ENCODE results near the gene DIPK1A.
"Not testable (repeated sequence)": the region's sequence is repeated elsewhere in the genome, so short reads cannot be mapped to it uniquely, and the experiment has no call there.

Gene DIPK1A

DNA sequence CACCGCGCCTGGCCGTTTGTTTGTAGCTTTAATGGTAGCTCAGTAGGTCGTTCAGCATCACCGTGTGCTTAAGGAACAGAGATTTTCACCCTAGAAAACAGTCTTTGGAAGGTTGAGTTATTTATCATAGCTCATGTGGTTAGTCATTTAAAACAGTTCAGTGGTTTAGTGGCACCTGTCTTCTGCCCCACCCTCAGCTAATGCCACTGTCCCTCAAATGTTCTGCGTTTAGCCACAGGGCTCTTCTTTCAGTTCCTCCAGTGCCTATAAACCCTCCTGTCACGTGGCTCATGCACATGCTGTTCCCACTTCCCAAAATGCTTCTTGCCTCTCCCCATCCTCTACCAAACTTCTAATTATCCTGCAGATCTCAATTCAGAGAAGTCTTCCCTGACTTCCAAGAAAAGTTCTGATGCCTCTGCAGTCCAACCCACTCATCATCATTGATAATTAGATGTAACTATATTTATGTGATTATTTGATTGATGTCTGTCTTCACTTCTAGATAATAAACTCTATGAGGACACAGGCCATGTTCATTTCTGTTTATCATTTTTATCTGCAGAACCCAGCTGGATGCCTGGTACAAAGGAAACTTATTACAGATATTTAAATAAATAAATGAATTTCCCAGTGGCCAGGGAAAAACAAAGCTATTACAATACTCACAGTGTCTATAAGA, 14.4 kb upstream of the DIPK1A start:
- DNase-seq = no peak

DNA sequence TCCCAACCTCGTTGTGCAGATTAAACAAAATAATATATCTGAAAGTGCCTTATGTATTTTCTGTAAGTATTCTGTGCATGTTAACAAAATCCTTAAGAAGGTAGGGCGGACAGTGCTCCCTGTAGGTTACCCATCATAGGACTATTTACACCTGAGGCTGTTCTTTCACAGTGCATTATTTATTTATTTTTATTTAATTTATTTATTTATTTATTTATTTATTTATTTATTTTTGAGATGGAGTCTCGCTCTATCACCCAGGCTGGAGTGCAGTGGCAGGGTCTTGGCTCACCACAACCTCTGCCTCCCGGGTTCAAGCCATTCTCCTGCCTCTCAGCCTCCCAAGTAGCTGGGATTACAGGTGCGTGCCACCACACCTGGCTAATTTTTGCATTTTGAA, 12.8 kb upstream of the DIPK1A start:
- DNase-seq = not testable (repeated sequence)

DNA sequence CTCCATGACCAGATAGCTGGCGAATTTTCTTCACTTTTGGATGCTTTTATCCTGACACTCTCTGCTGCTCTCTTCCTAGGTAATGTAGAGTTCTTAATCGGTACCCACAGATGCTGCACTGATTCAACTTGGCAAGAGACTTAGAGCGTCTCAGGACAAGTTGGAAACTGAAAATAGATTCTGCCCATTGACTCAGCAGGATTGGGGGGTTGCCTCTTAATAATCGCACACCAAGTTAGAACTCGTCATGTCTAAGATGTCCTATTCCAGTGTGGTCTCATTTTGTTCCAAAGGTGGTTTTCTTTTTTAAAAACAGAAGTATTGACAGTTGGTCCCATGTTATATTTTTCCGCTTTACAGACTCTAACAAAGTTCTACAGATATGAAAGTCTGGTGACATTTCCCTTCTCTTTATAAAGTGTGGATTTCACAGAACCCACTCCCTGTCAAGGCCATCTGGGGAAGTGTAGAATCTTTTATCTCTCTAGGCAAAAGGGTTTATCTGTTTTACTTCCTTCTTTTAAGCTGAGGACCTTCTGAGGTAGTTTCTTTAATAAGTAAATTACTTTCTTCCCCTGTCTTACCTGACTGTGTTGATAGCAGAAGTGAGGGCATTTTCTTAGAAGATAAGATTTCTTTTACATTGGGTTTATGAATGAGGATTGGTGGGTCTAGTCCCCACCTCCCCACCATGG, 12.1 kb upstream of the DIPK1A start:
- no peak for DNase-seq

DNA sequence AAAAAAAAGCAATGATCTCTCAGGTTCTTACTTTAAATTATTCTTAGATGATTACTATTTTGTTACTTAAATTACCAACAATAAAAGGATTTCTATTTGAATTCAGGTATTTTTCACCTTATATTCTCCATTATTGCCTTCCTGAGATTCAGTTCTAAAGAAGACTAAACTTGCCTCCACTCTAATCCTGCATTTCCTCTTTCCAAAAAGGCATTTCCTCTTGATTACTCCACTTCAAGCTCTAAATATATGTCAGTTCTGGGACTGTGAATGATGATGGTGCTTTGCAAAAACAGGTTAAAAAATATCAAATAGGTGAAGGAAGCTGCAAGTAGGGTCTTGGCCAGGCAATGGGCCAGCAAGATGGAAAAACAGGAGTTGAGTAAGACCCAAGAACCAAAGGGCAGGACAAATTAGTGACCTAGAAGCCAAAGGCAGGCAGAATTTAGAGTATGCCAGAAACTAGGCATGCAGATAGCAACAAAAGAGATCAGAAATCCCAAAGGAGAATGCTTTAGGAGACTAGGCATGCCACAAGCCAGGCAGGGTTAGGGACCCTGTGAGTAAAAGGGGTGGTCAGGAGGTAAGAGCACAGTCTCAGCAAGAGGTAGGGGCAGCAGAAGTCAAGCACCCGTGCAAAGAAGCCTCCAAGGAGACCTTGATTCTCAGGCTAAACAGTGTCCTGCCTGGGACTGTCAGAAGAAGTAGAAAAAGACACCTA, 11.3 kb upstream of the DIPK1A start:
- no peak for DNase-seq

DNA sequence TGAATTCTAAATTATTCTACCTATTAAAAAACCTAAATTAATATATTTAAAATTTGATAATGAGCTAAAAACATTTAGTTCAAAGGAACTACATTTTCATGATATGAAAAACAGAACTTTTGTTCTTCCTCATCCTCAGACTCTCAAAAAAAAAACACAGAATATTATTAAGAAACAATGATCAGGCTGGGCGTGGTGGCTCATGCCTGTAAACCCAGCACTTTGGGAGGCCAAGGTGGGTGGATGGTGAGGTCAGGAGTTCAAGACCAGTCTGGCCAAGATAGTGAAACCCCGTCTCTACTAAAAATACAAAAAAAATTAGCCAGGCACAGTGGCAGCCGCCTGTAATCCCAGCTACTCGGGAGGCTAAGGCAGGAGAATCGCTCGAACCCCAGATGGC, 10.7 kb upstream of the DIPK1A start:
- DNase-seq = not testable (repeated sequence)

DNA sequence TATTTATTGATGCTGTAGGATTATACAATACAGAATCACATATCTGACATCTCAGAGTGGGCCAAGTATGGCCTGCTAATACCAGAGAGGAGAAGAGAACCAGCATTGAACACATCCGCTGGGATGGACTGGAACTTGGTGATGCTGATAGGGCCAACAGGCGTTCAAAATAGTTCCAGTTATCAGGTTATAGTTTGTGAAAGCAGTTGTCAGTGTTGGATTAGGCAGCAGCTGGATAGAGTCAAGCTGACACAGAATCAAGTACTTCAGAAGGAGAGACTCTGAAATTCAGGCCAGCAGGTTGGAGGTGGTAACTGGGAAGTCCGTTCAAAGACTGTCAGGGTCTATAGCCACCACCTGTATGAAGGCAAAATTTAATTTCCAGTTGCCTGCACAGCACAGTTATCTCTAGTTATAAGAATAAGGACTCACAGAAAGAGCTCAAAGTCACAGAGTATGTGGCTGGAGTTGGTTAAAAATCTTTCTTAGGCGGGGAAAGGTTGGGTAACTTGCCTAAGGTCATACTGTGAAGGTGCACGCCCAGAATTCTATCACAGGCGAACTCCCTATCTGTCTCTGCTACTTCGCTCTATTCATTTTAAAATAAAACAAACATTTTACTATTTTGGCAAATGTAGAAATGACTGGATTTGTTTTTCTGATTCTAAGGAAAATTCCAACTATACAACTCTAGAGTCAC, 9.9 kb upstream of the DIPK1A start:
- no peak for DNase-seq

DNA sequence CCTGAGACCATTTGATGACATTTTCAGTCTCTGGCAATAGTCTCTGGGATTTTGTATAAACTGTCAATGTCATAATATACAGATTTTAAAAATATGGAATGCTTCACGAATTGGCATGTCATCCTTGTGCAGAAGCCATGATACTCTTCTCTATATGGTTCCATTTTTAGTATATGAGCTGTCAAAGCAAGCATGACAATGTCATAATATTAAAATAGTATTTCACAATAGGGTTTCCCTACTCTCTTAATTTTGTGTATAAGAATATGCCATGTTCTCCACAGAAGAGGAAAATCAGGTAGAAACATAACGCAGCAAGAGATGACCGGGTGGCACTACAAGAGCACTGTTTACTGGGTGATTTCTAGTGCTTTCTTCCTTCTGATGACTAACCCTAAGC, 8.3 kb upstream of the DIPK1A start:
- DNase-seq = no peak

DNA sequence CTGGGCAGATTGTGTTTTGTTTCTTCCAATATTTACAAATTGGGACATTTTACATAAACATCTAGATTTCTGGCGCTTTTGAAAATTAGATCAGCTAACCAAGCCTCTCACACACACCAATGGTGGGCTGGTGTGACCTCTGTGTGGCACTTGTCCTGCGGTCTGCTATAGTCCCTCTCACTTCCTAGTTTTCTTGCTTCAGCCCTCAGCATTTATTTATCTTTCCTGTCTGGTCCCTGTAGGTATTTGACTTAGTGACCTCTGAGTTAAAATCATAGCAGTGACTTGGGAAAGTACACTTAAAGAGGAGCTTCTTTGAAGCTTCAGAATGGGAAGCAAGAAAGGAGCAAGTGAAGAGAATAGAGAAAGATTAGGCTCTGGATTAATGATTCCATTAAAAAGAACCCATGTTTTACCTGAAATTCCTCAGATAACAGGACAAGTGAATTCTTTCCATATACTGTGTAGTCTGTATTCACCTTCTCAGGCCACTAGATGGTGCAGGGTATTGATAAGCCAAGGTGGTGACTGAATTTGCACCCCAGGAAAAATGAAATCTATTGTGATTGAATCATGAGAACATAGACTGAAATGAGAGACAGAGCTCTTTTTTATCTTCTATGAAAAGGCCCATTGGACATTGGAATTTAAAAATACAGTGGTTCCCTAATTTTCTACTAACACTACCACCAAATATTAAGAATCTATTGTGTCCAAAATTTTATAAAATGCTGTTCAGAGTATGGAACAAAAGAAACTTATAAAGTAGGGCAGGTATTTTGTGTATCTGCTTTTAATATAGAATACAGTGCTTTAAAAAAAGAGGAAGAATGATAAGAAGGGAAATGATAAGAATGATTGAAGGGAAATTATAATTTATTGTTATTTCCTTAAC, 7.1 kb upstream of the DIPK1A start:
- DNase-seq = no peak

DNA sequence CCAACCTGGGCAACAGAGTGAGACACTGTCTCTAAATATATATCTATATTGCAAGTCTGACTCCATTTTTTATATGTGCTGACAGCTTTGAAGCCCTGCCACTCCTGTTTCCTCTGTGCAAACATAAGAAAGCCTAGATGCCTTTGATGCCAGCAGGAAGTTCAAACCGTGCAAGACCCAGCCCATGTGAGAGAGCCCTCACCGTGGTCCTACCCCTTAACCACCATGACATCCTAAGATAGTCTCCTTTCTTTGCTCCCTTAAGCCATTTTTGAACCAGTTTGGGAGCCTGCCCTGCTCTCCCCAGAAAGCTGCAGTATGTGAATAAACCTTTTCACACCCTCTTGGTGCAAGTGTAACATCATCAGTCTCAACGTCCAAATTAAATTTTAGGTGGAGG, 3.7 kb upstream of the DIPK1A start:
- no peak for DNase-seq

DNA sequence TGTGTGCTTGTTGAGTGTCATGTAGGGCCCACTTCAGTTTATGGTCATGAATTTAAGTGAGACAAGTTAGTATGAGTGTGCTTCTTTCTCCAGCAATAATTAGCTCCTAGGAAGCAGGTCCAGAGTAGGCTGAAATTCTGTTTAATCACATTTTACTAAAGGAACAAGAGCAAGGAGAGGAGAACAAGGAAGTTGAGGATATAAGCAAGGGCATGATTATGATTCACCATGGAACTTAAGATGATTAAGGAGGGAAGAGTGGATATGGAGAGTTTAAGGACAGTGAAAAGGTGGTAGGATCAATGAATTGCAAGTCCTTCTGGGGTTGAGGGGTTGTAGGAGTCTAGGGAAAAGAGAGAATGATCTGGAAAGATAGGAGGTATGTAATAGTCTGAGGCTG, 3.1 kb upstream of the DIPK1A start:
- no peak for DNase-seq

DNA sequence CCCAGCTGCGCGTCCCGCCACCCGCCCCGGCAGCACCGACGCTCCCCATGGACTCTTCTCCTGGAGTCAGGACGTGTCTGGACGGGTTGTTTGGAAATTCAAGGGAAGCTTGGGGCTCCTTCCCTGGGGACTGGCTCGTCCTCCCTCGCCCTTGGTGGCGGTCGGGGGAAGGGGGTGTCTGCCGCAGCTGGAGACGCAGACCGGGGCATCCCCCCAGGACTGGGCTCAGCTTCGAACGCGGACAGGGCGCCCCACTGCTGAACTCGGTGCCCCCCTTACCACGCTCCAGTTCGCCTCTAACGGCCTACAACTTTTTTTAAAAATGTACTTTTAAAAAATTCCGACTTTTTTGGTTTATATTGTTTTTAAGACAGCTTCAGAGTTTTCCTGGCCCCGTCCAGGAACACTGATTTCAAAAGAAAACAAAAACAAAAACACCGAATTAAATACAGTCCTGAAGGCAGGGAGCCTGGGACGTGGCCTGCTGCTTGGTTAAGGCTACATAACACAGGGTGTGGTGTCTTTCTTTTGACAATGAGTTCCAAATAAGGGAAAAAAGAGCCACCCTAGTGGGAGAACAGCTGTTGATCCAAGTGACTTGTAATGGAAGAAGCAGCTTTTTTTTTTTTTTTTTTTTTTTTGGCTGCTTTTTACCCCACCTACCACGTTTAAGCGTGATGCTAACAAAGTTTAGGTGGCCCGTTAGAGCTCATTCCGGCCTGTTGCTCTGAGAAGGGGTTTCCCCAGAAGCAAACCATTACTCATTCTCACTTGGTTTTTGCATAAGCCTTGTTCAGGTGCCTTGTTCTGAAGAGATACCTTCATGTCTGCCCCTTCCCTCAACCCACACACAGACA, 862 bp upstream of the DIPK1A start:
- peak; percentile 50 for DNase-seq

DNA sequence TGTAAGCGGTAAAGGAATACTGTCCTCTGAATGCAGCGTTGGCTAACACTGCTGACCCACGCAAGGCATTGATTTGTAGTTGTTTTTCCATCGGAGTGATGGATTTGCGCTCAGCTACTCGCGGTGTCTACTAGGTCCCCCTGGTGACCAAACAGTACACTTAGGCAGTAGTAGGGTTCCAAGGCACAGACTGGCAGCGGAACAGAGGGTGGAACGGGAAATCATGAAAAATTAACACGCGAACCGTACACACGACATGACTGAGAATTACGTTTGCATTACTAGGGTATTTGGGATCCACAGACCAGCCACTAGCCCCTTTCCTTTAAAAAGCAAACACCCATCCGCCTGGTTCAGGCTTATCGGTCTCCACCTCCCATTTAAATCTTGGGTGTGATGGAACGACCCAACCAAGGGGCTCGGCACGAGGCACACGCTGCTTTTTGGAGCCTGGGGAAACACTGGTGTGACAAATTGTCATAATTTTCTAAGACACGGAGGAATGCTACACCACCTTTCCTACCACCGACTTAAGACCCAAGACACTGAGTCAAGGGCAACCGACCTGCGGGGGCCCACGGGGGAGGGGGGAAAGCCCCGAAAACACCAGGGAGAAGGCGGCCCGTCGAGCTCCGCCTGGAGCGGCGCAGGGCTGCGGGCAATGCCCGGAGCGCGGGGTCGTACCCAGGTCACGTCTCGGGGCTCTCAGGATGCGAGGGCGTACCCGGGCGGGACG, 699 bp downstream of the DIPK1A start:
- peak; percentile 28 for DNase-seq

DNA sequence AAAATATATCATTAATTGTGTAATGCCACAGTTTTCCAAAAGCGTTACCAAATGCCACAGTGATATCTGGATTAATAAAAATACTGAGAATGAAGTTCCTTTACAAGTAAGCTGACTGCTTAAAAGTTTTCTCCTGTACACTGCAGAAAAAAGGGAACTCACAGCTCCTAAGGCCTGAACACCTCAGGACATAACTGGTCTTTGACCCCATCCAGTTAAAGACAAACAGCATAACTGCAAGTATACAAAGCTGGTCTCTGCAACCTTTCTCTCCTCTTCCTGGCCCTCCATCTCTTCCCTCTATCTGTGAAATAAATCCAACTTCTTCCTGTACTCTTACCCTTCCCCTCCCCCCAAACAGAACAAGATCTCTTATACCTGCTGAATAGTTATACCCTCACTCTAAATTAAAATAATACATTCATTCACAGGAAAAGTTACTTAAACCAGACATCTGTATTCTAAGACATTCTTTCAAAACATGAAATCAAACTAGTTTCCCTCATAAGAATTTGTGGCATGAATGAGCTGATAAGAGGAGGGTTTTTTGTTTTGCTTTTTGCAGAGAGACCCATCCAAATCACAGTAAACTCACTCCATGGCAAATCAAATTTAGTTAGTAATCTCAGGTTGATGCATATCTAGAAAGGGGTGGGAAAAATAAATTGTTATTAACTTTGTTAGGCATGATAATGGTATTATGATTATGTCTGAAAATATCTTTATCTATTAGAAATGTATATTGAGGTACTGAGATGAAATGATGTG, 2.9 kb downstream of the DIPK1A start:
- DNase-seq = no peak

DNA sequence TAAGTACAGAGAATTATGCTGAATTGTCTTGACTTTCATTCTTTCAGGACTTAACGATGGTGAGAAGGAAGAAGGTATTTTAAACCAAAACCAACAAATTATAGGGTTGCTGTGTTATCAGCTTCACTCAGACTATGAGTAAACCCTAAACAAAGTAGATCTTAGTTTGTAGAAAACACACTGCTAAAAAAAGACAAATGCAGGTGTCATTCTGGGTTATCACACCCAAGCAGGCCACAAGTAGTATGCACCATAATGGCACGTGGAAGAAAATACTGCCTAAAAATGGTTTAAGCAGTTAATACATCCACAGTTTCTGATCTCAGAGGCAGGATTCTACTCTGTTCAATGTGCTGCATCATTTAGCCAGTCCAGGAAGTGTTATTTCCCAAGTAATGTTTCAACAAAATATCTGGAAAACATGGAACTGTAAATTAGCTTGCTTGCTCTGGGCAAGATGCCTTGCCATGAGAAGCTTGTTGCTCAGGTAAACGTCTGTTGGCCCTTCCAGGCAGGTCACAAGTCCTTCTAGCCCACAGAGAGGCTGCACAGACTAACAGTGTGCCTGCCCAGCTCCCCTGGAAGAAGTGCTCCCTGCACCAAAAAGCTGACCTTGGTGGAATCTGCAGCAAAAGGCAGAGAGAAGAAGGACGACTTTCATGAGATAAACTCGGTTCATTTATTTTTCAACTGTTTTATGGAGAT, 4.1 kb downstream of the DIPK1A start:
- no peak for DNase-seq

DNA sequence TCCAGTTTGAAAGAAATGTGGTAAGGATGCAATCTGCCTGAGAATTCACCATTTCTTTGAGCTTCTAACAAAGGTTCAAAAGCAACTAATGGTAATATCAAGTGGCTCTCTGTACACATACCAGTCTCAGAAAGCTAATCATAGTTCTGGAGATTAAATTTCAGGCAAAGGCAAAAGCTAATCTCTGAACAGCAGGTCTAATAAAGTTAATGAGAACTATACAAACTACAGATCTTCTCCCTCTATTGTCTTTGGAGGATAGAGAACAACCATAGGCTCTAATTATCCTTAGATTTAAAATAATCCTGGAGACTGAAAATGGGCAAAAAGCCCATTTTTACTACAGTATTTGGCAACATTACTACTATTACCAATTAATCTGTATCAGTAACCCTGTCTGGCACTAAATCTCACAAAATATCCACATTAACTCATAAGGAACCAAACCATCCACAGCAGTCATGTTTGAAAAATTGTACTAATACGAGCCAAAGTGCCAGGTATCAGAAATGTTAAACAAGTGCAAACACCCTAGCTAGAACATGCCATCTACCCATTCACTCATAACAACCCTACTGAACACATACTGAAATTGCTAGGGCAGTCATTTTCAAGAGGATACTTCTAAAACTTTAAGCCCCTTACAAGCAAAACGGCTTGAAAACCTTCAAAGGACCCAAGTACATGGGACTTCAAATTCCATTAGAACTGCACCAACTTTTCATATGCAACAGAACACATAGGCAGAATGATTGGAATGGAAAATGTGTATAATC, 4.8 kb downstream of the DIPK1A start:
- DNase-seq = no peak

DNA sequence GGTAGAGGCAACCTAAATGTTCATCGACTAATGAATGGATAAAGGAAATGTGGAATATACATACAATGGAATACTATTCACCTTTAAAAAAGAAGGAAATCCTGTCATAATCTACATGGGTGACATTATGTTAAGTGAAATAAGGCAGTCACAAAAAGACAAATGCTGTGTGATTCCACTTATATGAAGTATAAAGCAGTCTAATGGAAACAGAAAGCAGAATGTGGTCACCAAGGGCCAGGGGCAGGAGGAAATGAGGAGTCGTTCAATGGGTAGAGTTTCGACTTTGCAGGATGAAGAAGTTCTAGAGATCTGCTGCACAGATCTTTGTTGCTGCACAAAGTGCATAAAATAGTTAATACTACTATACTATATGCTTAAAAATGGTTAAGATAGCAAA, 7.8 kb downstream of the DIPK1A start:
- DNase-seq = no peak

DNA sequence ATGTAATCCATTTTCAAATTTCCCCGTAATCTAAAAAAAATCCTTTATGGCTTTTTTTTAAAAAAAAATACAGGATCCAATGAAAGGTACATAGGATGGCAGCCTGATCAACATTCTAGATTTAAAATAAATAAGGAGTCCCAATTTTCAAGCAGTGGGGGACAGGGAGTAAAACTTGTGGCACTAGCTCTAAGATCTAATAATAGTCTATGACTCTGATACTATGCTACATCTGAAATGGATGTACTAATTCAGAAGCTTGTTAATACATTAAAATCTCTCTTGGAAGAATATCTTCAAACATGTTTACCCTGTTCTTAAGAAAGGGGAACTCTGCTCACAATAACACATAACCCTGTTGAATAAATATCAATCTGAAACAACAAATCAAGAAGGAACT, 8.5 kb downstream of the DIPK1A start:
- no peak for DNase-seq

DNA sequence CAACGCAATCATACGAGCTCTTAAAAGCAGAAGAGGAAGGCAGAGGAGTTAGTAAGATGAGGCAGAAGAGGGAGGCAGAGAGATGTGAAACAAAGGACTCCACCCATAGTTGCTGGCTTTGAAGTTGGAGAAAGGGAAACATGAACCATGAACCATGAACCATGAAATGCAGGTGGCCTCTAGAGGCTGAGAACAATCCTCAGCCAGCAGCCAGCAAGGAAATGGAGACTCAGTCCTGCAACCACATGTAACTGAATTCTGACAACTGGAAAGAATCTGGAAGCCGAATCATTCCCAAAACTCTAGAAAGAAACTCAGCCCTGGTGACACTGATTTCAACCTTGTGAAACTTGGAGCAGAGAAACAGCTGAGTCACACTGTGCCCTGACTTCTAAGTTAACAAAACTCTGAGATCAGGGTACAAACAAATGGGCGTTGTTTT, 10.1 kb downstream of the DIPK1A start:
- no peak for DNase-seq

All from NK-92 treated with Interleukin-12 subunit alpha and Interleukin-12 subunit beta, amount 100 ng/mL, for 24 hours (cell line).